Neural cell (in vitro differentiated cells): ENCODE data around the gene IFNA14.

Experiments
- EP300 ChIP-seq: fragments of 450-650 bp; conservative IDR thresholded peaks from 2 replicates; pipeline ENCODE4 v1.6.1; 2014; ENCODE audit warnings: antibody characterized with exemption, mild to moderate bottlenecking, moderate library complexity; ENCODE audit not compliant: poor library complexity, severe bottlenecking
- EZH2 ChIP-seq: fragments of 200-600, 300-800 bp; shearing (Covaris generic), sonication (generic); IDR thresholded peaks from 2 replicates; pipeline ENCODE4 v1.6.1; 2014; ENCODE audit warnings: antibody characterized with exemption, low read length, borderline replicate concordance, mild to moderate bottlenecking; ENCODE audit not compliant: insufficient read depth, poor library complexity, severe bottlenecking
- POLR2AphosphoS5 ChIP-seq: IDR thresholded peaks from 2 replicates; pipeline ENCODE4 v1.6.1; 2012
- RAD21 ChIP-seq: fragments of 450-650 bp; conservative IDR thresholded peaks from 2 replicates; pipeline ENCODE4 v1.6.1; 2014; ENCODE audit warnings: antibody characterized with exemption, mild to moderate bottlenecking, moderate library complexity
- SMC3 ChIP-seq: fragments of 450-650 bp; conservative IDR thresholded peaks from 2 replicates; pipeline ENCODE4 v1.6.1; 2014; ENCODE audit warnings: antibody characterized with exemption, mild to moderate bottlenecking, moderate library complexity; ENCODE audit not compliant: poor library complexity
- TF ChIP-seq, protein P1 (sequence below): fragments of 450-650 bp; IDR thresholded peaks from 2 replicates; pipeline ENCODE4 v1.5.1; 2014; ENCODE audit warnings: antibody characterized with exemption, mild to moderate bottlenecking, moderate library complexity; ENCODE audit not compliant: poor library complexity, severe bottlenecking

DNA sequence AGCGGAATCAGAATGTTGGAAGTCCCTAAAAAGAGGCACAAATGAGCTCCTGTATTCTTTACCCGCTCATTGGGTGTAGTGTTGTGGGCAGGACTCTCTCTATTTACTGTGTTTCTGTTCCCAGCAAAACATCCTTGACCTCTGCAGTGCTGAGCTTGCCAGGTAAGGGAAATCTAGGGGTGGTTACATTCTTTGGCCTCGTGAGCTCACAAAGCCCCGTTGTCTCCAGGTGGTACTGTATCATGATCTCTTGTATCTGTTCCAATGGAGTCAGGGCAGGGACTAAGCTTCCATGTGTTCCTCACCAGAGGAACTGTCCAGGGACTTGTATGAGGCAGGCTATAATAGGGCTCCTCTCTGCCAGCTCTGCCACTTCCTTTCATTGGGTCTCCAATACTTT lies 11.8 kb upstream of the IFNA14 start:
- TF ChIP-seq EZH2: no peak
- no peak for TF ChIP-seq POLR2AphosphoS5
- TF ChIP-seq, protein P1, sequence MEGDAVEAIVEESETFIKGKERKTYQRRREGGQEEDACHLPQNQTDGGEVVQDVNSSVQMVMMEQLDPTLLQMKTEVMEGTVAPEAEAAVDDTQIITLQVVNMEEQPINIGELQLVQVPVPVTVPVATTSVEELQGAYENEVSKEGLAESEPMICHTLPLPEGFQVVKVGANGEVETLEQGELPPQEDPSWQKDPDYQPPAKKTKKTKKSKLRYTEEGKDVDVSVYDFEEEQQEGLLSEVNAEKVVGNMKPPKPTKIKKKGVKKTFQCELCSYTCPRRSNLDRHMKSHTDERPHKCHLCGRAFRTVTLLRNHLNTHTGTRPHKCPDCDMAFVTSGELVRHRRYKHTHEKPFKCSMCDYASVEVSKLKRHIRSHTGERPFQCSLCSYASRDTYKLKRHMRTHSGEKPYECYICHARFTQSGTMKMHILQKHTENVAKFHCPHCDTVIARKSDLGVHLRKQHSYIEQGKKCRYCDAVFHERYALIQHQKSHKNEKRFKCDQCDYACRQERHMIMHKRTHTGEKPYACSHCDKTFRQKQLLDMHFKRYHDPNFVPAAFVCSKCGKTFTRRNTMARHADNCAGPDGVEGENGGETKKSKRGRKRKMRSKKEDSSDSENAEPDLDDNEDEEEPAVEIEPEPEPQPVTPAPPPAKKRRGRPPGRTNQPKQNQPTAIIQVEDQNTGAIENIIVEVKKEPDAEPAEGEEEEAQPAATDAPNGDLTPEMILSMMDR: no peak
- no peak for TF ChIP-seq SMC3
- no peak for TF ChIP-seq EP300
- no peak for TF ChIP-seq RAD21
